WI38 (cell line): ENCODE results near the gene NIN.

Source experiments
- H3K4me3 ChIP-seq: 2 replicates; pipeline ENCODE4 v1.5.1; 2011; ENCODE audit warnings: low read depth, mild to moderate bottlenecking, control low read depth, low read length
- CTCF ChIP-seq: IDR thresholded peaks from 2 replicates; pipeline ENCODE4 v1.5.1; 2012; ENCODE audit warnings: low read depth, mild to moderate bottlenecking, control low read depth, low read length

Gene NIN

GRCh38 chr14:50830932-50831725 lies at the start of gene NIN:
NIN (minus strand) TSS chr14:50831162; CDS start chr14:50822056, 9,106 bp downstream.
- TF ChIP-seq CTCF = no peak
- peak within 1 kb of the TSS; percentile 78 for H3K4me3 ChIP-seq

DNA sequence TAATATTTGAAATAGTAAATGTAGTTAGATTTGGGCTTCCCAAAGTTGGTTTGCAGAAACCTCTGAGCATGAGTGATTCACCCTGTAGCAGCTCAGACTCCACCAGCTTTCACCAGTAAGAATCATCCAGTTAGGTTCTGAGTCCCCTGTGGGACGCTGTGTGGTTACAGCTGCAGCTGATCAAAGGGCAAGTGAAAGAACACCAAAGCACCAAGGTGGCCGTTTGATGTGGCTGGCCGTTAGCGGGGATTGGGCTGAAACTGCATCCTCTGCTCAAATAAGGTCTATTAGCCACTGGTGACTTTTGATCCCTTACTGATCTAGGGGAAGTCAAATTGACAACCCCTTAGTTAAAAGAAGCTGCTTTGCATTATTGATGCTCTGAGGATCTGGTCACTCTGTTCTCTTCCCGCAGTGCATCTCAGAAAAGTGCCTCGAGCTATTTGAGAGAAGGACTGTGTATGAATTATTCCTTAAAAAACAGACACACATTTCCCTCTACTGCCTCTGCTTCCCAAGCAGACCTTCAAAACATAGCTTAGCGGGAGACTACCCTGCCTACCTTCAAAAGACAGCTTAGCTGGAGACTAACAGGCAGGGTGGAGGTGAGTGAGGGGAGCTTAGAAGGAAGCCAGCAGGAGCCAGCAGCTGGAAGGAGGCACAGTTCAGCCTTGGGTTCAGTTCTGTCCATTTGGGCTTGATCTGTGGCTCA lies 44.6 kb upstream of the NIN start:
- H3K4me3 ChIP-seq = no peak overlapping the region
- no peak for TF ChIP-seq CTCF

DNA sequence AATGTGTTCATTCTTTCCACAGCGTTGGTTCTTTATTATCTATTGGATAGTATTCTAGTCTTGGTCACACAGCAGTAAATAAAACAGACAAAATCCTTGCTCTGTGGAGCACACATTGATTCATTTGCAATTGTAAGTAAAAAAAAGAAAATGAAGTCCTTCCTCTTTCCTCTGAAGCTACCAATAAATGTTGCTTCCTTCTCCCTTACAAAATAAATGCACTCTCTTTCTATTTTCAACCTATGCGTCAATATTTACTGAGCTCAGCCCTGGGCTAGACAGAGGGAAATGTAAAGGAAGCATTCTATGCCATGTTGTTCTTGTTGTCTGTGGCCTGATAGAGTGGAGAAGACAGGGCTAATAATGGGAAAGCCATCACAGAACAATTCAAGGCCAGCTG lies 43.8 kb upstream of the NIN start:
- no peak for TF ChIP-seq CTCF
- no peak overlapping the region for H3K4me3 ChIP-seq

DNA sequence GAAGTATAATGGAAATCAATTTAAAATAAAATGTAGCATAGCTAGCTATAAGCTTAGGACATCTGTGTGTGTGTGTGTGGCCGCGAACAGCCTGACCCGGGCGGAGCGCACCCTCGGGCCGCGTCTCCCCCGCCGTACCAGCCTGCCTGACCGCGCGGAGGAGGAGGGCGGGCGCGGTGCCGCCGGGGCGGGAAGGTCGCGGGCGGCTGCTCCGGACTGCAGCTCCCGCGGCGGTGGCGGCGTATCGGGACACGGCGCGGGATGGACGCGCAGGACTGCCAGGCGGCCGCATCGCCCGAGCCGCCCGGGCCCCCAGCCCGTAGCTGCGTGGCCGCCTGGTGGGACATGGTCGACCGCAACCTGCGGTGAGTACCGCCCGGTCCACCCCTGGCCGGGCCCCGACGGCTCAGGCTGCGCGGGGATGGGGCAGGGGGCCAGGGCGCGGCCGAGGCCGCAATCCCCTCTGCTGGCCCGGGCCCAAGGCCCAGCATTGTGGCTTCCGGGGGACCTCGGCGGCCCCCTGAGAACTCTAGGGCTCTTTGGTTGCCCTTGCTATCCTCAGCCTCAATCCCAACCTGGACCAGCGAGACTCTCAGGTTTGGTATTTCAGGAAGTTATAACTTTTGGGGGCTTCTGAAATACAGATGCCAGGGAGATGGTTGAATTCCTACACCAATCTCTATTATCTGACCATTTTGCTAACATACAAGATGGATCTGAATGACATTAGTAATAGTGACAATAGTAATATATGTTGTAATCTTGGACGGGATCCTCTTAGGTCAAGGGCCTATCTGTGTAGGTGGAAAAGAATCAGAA lies 41.2 kb upstream of the NIN start, which contains the start of gene ABHD12B:
TSS of gene ABHD12B (plus strand) at position 140 of the 819 bp plus-strand sequence. CDS start at position 262, 122 bp downstream.
- H3K4me3 ChIP-seq = no peak within 1 kb of the TSS

DNA sequence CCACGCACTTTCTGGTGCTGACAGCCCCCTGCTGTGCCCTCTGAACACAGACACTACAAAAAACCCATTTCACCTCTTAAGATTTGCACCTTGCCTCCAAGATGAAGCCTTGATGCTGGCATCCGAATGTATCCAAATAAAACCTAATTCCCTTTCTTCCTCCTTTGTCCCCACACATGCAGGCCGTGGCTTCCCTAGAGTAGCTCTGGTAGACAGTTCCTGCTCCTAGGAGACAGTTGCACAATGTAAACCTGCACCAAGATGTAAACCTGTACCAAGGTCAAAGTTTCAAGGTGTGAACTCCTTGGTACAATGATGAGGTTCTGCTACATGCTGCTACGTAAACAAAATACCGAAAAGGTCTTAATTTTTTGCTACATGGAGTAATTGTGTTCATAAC lies 40.3 kb upstream of the NIN start:
- no peak for TF ChIP-seq CTCF

More for the DNA sequence above, 41.2 kb upstream of the NIN start, which contains the start of gene ABHD12B:
- TF ChIP-seq CTCF = no peak

DNA sequence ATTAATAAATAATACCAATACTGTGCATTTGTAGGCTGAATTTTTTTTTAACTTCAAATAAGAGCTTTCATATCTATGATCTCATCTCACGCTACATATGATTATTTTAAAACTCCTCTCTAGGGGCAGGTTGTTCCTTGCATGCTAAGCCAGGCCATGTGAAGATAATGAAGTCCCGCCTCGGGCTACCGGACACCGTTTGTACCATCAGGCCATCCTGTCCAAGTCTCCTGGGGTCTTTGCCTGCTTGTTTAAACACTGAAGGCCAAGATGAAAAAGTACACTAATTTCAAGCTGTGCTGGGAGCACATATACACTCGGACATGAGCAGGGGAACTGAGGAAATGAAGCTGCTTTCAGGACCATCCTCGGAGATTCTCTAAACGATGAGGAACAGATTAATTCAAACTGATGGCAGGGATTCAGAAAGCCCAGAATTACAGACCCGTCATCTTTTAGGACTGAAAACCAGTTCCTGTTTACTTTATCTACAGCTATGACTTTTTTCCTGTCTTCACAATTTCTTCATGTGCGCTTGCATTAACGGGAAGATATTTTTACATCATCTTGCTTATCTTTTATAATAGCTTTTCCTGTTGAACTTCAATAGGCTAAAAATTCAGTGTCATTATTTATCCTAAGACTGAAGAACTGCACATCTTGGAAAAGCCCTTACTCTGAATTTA lies 34.6 kb upstream of the NIN start:
- no peak overlapping the region for H3K4me3 ChIP-seq
- TF ChIP-seq CTCF = no peak

More for the DNA sequence above, 40.3 kb upstream of the NIN start:
- no peak overlapping the region for H3K4me3 ChIP-seq
